Coronary artery (tissue), 2 donors: ENCODE results near the gene TRPM6.
"Not testable (repeated sequence)": the region's sequence is repeated elsewhere in the genome, so short reads cannot be mapped to it uniquely, and the experiment has no call there.

ENCODE experiments used
- DNase-seq: peaks from one replicate; pipeline ENCODE4 v3.0.0-alpha.2; 2017; ENCODE audit warnings: low spot score
- H3K27ac ChIP-seq, 2 donors: fragments of 200-600 bp; sonication (generic); one replicate each; pipeline ENCODE4 v1.5.1; 2016 to 2019
- H3K4me3 ChIP-seq: fragments of 200-600 bp; sonication (generic); 2 replicates; pipeline ENCODE4 v1.5.1; 2016; ENCODE audit warnings: mild to moderate bottlenecking, moderate library complexity
- CTCF ChIP-seq: fragments of 200-600 bp; sonication (generic); IDR thresholded peaks from one replicate; pipeline ENCODE4 v1.5.1; 2019; ENCODE audit warnings: antibody characterized with exemption

Gene TRPM6

DNA sequence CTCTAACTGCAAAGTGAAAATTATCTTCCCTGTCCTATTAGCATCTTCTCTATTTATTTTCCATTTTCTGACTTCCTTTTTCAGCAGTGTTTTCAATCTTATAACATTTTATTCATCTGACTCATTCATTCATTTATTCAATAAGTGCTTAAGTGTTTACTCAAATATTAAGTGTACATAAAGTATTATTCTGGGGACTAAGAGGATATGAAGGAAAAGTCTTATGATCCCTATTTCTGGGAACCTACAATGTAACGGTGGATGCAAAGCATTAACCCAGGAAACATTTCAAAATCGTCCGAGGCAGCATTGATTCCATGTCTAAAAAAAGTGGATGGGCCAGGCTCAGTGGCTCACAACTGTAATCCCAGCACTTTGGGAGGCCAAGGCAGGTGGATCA is 19.4 kb upstream of the TRPM6 start:
- no peak for TF ChIP-seq CTCF
- no peak for DNase-seq
- no peak overlapping the region for H3K4me3 ChIP-seq
- H3K27ac ChIP-seq: no peak overlapping the region

DNA sequence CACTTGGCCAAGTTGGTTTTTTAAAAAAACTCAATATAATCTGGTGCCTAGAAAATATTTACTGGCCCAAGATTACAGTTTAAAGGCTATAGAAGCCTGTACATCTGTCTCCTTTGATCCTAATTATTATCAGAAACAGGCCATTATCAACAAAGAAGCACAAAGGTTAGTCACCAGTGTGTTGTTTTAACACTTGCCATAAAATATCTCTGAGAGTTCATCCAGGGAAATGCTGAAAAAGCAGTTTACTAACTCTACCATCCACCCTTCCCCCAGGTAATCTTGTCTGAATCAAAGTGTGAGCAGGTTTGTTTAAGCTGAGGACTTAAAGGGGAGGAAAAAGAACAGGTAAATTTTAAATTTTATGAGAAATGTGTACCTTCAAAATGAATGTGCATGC is 13.3 kb upstream of the TRPM6 start:
- DNase-seq: no peak
- Histone ChIP-seq H3K4me3 (no peak overlapping the region), H3K27ac (no peak overlapping the region)
- no peak for TF ChIP-seq CTCF

- not testable (repeated sequence) for H3K27ac ChIP-seq, H3K4me3 ChIP-seq, DNase-seq
Measured at GRCh38 chr9:74888449-74888848, 728 bp upstream of the TRPM6 start.

- H3K27ac ChIP-seq: peak overlapping the region in 1 of 2 donors; percentile 65
- H3K4me3 ChIP-seq: peak overlapping the region; percentile 74
- no peak for TF ChIP-seq CTCF
- no peak for DNase-seq
Measured at GRCh38 chr9:74887981-74888370, 255 bp upstream of the TRPM6 start.

DNA sequence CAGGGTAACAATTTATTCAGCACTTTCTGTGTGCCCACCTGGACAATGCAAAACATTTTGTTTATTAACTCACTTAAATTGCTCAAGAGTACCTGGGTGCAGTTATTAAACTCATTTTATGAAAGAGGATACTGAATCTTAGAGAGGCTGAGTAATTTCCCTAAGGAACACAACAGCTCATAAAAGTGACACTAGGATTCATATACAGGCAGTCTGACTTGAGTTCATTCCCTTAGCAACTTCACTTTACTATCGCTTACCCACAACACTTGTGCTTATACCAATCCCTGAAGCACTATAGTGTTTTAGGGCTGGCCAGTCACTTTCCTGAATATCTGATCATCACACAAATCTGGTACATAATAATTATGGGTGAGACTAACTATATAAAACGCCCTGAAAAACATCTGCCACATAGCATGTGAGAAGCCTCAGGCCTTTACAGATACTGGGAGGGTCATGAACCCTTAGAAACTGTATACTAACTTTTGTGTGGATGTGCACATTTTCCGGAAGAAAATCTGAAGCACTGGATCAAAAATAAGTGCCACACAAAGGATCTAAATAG is 11.3 kb downstream of the TRPM6 start:
- no peak for TF ChIP-seq CTCF
- no peak for DNase-seq
- Histone ChIP-seq H3K27ac (no peak overlapping the region), H3K4me3 (no peak overlapping the region)

- Histone ChIP-seq H3K27ac (no peak overlapping the region), H3K4me3 (no peak overlapping the region)
- no peak for TF ChIP-seq CTCF
- DNase-seq: no peak
Measured at GRCh38 chr9:74875656-74876055, 12.1 kb downstream of the TRPM6 start.

- no peak for TF ChIP-seq CTCF
Measured at GRCh38 chr9:74874220-74874619, 13.5 kb downstream of the TRPM6 start.

More at GRCh38 chr9:74874220-74874619, 13.5 kb downstream of the TRPM6 start:
- Histone ChIP-seq H3K27ac (no peak overlapping the region), H3K4me3 (no peak overlapping the region)
- no peak for DNase-seq
